Ecto neural progenitor cell (in vitro differentiated cells): Measurements from ENCODE around the gene SLC16A12.

Experiments
- DNase-seq: peaks from one replicate; pipeline ENCODE4 v3.0.0-alpha.2; 2018; ENCODE audit warnings: low spot score

SLC16A12 gene

DNA sequence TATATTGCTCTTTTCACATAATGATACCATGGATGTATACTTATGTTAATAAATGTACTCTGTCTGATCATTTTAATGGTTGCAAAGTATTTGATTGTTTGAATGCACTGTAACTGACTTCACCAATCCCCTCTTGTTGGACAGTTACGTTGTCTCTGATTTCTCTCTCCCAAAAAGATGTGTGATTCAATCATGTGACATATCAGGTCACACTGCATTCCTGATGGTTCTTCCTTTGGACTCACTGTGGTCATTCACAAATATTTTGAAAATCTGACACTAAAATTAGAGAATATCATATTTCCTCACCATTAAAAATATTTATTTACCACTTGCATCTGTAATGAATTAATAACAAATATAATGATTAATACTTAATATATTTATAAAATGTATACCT lies 22.2 kb downstream of the SLC16A12 start:
- DNase-seq = no peak

DNA sequence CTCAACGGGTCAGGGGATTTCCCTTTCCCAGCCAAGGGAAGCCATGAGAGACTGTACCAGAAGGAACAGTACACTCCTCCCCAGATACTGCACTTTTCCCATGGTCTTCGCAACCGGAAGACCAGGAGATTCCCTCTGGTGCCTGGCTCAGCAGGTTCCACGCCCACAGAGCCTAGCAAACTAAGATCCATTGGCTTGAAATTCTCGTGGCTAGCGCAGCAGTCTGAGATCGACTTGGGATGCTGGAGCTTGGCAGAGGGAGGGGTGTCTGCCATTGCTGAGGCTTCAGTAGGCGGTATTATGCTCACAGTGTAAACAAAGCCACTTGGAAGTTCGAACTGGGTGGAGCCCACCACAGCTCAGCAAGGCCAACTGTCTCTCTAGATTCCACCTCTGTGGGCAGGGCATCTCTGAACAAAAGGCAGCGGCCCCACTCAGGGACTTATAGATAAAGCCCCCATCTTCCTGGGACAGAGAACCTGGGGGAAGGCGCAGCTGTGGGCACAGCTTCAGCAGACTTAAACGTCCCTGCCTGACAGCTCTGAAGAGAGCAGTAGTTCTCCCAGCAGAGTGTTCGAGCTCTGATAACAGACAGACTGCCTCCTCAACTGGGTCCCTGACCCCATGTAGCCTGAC lies 29.6 kb downstream of the SLC16A12 start:
- no peak for DNase-seq

DNA sequence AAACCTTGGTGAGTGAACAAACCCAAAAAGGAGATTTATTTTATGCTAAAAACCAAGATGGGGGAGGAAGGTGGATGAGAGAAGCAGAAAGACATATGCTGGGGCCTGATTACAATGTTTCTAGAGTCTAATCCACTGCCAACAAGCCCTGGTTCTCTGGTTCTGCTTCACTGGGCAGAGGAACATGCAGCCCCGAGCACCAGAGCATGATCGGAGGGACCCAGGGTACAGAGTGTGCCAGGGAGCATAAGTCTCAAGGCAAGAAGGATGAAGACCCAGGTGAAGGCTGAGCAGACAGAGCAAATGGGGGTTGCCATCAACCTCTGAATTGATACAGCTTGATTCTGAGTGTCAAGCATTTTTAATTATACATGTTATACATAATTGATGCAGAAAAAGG lies 30.7 kb downstream of the SLC16A12 start:
- no peak for DNase-seq

DNA sequence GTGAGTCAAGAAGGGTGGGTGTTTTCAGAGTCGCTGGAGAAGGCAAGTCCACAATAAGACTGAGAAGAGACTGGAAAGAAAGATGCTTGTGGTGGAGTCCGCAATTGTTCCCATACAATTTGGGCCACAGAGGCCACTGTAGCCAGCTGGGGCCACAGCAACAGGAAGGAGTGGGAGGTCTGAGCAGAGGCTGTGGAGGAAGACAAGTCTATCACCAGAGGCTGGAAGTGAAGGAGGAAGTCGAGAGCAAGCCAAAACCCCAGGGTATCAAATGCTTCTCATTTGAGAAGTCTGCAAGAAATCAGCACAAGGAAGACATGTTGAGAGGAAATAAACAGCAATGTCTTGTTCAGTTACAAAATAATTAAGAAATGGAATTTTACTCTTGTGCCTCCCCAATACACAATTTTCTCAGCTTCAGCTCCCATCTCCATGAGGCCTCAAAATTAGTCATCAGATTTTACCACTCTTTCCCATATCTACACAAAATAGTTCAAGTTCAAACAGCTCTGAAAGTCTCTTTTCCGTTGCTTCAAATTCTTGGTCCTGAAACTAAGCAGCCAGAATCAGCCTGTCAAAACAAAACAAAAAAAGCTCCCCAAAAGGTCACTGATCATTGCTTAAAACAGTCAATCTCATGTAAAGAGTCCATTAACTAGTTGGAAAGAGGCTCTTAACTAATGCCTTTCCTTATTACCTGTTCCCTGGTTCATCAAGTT lies 31.6 kb downstream of the SLC16A12 start:
- no peak for DNase-seq

DNA sequence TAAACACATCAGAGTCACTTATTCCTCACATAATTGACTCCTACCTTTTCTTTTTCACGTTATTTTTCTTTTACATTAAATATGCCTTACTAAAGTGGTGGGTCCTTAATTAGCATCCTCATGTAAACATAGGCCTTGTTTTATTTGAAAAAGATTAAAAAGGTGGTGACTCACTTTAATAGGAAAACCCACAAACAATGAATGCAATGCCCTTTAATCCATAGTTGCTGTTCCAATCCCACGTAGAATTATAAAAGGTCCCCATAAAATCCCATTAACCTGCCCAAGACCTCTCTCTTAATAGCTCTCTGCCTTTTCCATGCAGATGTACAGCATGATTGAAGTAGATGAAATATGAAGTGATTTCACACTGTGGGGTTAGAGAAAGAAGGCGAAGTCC lies 32.2 kb downstream of the SLC16A12 start:
- no peak for DNase-seq

DNA sequence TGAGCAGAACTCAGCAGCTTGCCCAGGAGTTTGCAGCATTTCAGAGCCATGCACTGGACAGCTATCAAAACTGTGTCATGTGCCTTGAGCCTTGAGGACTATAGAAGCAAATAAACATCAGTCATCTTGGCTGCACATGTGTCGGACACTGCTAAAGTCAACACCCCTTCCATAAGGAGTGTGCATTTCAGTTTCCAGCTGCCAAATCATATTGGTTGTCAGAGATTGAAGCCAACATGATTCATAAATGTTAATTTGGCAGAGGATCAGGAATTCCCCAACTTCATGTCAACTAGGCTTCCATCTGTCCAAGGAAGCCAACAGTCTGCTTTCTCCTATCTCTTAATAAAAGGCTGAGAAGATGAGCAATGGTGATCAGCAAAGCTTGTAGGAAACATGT lies 32.8 kb downstream of the SLC16A12 start:
- DNase-seq = no peak

DNA sequence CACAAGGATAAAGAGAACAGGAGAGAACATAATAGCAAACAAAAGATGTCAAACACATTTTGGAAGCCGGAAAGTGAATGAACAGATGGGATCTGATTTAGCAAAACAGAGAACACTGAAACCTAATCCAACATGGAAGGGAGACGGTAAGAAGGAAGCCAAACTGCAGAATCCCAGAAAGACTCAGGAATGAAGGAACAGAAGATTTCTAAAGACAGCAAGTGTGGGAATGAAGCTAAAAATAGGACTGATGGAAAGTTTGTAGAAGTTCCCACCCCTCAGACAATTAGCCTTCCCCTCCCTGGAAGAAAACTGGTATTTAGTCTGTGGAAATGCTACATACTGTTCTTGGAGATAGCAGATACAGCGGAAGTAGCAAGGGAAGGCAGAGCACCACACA lies 40.8 kb downstream of the SLC16A12 start:
- DNase-seq = no peak

DNA sequence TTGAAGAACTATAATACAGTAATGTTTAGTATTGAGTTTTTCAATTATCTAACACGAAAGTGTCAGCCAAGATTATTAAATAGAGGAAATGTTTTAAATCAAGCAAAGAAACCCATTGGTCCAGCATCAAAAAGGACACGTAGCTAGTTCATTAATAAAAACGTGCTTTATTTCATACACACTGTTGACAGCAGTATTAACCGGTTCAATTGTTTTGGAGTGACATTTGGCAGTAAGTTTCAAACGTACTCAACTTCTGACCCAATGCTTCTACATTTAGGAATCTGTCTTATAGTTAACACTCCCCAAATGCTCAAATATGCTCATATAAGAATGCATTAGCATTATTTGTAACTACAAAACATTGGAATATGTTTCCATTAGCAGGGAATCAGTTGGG lies 41.3 kb downstream of the SLC16A12 start:
- DNase-seq = no peak

DNA sequence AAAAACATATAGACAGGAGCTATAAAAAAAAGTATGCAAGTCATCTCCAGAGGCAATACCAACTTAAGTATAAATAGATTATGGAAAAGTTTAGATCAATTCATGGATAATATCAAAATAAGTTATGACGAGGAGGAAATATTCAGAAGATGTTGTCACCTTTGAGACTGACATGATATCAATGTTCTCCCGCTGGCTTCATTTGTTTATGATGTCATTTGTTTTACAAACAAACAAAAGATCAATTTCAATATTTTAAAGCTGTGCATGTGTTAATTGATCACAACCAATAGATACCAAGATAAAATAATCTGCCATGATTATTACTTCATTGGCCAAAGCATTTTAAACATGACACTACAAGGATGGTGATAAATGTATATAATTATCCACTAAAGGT lies 43.5 kb downstream of the SLC16A12 start:
- DNase-seq = no peak

DNA sequence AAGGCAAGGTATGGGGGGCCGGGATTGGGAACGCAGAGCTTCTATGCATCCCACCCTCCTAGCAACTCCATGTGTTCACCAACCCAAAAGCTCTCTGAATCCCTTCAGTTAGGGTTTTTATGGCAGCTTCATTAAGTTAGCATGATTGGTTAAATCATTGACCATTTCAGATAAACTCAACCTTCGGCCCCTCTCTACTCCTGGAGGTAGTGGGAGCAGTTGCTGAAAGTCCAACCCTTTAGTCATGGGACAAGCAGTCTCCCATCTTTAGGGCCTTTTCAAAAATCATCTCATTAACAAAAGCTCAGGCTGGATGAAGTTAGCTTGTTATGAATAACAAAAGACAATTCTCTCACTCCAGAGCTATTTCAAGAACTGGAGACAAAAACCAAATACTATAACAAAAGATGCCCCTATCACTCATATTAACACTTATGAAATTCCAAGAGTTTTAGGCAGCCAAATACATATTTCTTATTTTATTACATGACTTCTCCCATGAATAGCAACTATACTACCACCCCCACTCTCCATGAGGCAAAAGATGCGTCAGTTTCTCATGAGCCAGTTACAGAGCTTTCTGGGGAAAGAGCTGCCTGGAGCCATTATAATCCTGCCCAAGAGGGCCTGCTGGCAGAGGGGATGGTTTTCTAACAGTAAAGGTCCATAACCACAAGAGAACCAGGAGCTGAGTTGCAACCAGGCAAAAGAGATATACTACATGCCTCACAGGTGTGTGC lies 44.6 kb downstream of the SLC16A12 start:
- no peak for DNase-seq

DNA sequence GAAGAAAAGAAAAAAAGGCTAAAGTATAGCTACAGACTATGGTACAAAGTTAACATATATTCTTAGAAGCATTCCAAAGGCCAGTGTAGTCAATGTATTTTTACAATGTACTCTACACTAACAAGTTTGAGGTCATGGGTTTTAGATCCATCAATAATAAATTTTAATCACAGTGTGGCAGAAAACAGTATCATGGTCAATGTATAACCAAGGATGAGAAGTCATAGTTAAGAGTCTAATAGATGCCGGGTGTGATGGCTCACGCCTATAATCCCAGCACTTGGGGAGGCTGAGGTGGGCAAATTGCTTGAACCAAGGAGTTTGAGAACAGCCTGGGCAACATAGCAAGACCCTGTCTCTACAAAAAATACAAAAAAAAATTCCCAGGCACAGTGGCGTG lies 53.1 kb downstream of the SLC16A12 start:
- no peak for DNase-seq

DNA sequence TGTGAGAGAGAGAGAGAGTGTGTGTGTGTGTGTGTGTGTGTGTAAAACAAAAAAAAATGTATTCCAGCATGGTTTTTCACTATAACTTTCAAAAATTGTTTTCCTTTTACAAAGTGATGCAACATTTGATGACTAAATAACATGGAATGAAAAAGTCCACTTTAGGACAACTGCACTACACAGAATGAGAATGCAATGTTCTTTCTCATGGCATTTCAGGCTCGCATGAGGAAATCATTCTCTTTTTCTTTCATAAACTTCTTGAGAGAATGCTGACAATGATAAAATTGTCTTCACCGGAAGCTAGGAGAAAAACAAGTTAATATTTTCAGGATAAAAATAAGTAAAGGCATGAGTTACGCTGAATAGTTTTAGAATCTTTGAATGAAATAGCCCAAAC lies 53.7 kb downstream of the SLC16A12 start:
- no peak for DNase-seq

DNA sequence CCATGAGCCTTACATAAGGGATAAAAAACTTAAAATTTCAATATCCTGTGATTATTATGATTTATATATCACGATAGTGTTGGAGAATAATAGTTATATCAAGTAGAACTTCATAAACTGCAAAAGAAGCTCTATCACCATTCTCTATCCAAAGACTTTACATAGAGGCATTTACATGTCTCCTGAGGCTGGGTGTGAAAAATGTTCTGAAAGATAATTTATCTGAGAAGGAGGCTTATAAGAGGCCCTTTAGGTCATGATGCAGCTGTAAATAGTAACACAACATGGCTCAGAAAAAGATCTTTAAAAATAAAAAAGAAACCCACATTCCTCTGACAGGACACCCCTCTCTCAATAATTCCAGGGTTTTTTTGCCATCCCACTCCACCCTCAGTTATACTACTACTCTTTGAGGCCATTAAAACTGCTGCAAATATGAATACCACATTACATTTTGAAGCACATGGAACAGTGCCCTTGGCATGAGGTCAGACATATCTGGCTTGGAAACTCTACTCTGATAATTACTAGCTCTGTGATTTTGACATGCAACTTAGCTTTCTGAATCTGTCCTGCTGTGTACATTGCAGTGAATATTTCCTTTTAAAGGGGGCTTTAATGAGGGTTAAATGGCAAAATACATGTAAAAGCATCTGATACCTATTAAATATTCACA lies 55.5 kb downstream of the SLC16A12 start:
- no peak for DNase-seq

DNA sequence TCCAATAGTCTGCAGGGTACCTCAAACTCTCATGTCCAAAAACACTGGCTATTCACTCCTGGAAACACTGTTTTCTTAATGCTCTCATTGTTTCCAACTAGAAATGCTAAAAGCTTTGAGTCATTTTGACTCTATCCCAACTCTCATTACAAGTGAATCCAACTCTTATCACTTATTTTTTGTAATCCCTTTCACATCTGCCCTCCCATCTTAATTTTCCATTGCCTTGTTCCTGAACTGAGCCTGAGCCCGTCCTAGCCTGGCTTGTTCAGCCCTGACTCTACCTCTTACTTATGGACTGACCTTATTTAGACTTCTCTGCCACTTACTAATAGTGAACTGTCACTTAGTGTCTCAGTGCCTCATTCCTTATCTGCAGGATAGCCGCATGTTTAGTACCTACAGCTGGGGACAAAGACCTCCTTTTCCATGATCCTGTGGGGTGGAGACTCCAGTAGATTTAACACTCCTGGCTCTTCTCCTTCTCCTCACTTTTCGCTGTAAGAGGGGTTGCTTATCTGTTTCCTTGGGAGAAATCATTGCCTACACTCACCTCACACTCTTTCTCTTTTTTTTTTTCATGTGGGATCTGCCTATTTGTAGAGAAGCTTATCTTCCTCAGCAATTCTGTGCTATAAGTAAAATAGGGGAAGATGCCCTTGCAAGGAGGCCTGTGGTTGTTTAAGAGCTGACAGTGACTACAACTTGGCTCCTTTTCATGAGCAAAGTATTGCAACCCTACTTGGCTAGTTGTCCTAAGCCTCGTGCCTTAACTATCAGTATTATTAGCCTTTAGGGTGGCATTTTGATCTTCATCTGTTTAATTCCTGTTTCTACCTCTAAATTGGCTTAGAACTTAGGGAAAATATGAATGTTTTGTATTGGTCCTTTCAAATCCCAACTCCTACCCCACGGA lies 56.4 kb downstream of the SLC16A12 start:
- no peak for DNase-seq

DNA sequence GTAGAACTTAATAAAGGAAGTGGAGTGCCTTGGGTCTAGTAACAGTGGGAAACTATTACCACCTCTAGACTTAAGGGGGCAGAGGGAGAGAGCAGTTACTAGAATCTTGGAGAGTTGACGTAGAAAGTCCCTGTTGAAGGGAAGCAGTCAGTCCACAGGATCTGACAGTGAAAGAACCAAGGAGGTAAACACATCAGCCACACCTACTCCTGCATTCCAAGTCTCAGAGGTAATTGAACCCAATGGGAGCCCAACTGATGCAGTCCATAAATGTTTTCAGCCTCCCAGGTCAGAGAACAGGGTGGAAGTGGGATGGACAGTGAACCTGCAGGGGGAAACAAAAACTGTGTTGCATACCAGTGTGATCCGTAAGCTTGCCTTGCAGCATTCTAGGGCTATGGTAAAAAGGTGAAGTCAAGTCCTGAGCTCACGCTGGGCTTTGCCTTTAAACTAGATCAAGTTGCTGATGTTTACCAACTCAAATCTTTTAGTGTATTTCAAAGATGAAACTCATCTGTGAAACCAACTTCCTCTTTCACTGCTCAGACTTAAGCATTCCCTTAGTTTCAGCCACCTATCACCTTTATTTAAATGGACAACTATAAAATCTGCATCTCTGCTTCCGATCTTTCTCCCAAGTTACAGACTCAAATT lies 57.2 kb downstream of the SLC16A12 start:
- no peak for DNase-seq

DNA sequence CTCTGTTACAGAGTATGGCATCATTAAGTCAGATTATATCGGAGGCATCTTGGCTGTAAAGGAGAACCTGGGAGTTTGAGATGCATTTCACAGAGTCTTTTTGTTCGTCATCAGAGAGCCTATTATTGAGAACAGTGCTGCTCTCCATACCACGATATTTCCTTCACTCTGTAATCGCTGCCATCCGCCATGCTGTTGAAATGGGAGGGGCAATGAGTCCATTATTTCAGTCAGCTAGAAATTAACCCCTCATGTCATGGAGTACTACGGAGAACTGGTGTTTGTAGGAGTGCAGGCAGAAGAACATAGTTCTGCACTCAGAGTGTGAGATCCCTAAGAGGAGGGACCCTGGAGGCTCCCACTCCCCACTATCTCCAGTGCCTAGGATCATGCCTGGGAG lies 59.2 kb downstream of the SLC16A12 start:
- DNase-seq = no peak

DNA sequence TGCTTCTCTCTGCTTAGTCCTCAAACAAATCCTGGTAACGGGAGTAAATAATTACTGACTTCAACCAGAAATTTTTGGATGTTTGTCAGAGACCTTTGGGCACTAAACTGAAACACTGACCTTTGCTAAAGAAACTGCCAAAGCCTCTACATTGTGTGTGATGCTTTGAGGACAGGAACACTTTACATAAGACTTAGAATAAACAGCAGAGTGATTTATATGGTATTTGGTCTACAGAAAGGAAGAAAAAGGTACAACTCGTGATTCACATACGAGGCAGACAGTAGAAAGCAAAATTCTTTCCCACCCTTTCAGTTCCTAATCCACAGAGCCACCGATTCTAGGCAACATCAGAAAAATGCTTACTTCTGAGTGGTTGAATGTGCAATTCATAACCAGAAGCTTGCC lies 59.8 kb downstream of the SLC16A12 start:
- no peak for DNase-seq

DNA sequence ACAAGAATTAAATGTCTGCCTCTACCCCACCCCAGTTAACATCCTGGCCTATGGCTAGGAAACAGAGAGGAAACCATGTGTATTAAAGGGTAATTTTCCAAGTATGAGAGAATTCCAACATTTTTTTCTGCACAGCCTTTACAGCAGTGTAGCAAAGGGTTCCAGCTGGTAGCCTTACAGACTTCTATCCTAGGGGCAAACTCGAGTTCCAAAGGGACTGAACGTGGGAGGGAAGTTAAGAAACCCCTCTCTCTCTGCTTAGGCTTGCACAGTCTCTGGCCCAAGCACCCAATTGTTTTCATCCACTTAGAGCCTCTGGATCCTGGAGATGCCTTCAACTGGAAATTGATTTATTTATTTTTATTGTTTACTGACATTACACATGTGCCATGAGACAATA lies 60.3 kb downstream of the SLC16A12 start:
- DNase-seq = no peak

DNA sequence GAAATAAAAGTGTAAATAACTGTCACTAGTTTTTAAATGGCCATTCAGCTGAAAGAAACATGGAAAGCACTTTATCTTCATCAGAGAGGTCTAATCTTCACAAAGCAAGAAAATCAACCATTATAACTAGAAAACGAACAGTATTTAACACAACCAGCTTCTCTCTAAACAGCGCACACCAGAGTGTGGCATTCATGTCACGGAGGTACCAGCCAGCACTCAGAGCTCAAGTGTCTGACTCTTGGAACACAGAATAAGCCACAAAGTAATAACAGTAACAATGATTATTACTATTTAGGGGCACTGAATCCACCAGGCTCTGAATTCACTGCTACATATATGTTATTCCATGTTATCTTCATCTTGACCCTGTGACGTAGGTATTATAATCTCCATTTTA lies 60.9 kb downstream of the SLC16A12 start:
- DNase-seq = no peak

DNA sequence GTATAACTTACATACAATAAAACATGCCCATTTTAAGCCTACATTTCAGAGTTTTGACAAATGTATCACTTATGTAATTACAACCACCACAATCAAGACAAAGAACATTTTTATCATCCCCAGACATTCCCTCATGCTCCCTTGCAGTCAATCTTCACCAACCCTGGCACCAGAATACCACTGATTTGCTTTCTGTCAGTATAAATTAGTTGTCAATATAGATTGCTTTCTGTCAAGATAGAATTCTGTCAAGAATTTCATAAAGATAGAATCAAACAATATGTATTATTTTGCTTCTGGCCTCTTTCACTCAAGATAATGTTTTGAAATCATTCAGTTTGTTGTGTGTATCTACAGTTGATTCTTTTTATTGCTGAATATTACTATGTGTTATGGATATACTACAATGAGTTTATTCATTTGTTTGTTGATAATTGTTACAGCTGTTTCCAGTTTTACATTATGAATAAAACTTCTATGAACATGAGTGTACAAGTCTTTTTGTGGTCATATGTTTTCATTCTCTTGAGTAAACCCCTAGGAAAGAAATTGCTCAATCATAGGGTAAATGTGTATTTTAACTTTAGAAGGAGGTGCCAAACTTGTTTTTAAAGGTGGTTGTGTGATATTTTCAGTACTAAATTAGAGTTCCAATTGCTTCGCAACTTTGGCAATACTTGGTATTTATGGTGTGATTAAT lies 64.1 kb downstream of the SLC16A12 start:
- no peak for DNase-seq

DNA sequence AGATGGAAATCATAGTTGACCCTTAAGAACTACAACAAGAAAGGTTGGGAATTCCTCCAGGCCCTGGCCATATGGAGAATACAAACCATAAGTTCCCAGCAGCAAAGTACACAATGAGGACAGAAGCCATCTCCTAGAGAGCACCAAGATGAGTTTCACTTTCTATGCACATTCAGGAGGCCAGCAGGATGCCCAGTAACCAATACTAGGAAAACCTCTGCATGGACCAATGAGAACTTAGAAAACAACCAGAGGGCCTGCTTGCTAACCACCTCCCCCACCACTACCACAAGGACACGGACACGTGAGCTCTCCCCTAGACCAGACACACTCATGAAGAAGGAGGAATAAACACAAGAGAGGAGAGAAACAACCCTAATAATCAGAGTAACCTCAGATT lies 64.8 kb downstream of the SLC16A12 start:
- no peak for DNase-seq
